ENCODE results near the gene ASPHD1.

ASPHD1 gene

DNA sequence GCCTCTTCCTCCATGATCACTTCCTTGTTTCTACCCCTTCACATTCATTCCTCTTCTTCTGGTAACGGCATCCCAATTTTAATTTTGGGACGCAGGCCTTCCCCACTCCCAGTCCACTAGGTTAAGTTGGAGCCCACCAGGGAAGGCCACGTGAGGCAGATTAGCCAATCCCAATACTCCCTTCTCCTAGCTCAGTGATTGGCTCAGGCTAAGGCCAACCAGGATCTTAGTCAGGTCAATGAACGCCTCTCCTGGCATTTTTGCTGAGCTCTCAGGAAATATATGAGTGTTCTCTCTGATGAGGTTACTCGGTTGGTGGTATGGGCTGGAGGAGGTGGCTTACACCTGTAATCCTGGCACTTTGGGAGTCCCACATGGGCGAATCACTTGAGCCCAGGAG, 16.3 kb upstream of the ASPHD1 start:
- TF ChIP-seq, protein P1, sequence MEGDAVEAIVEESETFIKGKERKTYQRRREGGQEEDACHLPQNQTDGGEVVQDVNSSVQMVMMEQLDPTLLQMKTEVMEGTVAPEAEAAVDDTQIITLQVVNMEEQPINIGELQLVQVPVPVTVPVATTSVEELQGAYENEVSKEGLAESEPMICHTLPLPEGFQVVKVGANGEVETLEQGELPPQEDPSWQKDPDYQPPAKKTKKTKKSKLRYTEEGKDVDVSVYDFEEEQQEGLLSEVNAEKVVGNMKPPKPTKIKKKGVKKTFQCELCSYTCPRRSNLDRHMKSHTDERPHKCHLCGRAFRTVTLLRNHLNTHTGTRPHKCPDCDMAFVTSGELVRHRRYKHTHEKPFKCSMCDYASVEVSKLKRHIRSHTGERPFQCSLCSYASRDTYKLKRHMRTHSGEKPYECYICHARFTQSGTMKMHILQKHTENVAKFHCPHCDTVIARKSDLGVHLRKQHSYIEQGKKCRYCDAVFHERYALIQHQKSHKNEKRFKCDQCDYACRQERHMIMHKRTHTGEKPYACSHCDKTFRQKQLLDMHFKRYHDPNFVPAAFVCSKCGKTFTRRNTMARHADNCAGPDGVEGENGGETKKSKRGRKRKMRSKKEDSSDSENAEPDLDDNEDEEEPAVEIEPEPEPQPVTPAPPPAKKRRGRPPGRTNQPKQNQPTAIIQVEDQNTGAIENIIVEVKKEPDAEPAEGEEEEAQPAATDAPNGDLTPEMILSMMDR (IDR thresholded peaks at IDR 0.05) = no peak

DNA sequence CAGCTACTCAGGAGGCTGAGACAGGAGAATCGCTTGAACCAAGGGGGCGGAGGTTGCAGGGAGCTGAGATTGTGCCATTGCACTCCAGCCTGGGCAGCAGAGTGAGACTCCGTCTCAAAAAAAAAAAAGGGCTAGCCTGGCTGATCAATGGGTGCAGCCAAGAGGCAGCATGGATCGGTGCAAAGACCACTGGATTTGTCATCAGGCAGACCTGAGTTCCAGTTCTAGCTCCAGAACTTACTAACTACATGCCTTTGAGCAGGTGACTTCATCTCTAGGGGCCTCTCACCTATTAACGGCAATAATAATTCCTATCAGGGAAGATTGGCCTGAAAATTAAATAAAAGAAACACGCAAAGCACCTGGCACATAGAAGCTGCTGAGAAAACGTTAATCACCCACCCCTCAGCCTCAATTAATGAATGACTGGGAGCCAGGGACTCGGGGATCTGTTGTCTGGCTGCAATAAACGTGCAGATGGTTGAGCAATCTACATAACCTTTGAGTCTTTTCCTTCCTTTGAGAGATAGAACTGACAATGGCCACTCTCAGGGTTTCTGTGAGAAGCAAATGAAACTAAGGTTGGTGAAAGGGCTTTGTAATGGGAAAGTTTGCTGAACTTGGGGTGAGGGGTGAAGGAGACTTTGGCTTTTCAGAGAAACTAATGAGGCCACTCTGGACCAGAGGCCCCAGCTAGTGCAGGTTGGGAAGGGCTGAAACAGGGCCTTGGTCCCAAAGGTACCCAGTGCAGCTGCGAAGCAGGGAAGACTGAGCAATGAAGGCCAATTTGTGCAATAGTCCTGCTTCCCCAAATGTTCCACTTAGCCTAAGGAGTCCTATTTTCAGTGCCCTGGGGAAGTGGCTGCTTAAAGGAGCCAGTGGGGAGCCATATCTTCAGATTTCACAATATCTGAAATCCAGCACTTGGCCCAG, 8.5 kb upstream of the ASPHD1 start:
- TF ChIP-seq, protein P1 (IDR thresholded peaks at IDR 0.05) = no peak

DNA sequence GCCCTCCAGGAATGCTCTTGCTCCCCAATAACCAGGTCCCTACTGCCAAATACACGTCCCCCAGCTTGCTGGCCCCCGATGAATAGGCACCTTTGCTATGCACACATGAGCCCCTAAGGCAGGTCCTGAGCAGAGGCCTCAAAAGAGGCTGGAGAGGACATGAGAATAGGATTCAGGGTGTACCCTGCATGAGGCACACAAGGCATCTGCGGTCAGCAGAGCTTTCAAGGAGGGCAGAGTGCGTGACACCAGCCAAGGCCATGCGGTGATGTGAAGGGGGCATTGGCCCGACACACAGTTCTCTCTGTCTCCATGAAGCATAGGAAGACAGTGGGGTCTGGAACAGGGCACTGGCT, 7.9 kb upstream of the ASPHD1 start:
- TF ChIP-seq, protein P1 (IDR thresholded peaks at IDR 0.05) = no peak

DNA sequence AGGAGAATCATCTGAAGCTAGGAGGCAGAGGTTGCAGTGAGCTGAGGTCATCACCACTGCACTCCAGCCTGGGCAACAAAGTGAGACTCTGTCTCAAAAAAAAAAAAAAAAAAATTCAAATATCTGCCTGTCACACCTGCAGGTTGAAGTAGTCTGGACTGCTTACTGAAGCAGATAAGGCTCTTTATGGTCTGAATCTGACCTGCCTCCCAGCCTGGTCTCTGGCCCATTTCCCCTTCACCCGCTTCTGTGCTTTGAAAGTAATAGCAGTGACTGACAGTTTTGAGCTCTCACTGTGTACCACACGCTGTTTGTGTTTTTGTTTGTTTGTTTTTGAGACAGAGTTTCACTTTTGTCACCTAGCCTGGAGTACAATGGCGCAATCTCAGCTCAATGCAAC, 6.7 kb upstream of the ASPHD1 start:
- TF ChIP-seq, protein P1 (IDR thresholded peaks at IDR 0.05) = no peak

DNA sequence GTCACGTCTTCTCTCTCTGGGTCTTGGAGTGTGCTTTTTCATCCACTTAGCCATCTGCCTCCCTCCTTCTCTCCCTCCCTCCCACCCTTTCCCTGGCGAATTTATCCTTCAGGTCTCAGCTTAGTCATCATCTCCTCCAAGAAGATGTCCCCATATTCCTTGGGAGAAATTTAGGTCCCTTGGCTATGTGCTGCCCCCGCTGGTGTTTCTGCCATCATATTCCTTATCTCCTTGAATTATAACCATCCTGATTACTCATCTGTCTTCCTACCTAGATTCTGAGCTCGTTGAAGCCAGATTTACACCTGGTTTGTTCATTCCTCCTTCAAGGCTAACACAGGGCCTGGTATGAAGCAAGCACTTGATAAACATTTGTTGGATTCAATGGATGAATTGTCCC, 5.9 kb upstream of the ASPHD1 start:
- TF ChIP-seq, protein P1 (IDR thresholded peaks at IDR 0.05) = no peak

DNA sequence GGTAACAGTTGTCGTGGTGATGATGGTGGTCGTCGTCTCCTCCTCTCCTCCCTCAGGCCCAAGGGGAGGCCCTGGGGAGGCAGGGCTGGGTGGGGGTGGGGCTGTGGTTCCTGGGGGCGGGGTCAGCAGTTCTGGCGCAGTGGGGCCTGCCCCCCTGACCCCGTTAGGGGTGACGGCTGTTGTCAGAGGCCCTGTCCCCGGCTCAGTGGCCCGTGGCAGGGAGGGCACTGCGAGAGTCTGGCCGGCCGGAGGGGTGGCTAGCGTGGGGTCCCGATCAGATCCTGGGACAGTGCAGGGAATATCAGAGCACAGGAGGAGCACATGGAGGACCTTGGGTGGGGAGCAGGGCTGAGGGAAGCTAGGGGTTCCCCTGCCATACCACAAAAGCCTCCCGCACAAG, 3.4 kb upstream of the ASPHD1 start:
- TF ChIP-seq, protein P1 (IDR thresholded peaks at IDR 0.05) = no peak

DNA sequence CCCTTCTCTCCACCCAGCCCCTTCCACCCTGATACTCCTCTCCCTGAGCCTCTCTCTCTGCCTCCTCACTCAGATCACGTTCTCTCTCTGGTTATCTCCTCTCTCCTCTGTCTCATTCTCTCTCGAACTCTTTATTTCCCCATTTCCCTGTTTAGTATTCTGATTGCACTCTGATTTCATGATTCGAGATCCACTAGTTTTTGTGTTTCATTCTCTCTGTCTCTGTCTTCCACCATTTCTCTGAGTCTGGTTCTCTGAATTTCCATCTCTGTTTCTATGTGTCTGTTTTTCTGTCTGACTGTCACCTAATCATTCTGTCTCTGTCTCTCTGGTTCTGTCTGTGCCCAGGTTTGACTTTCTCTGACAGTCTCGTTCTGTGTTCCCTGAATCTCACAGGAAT, 3.0 kb upstream of the ASPHD1 start:
- TF ChIP-seq, protein P1 (IDR thresholded peaks at IDR 0.05) = no peak

Data from LNCAP (cell line).